NT2/D1 (cell line): ENCODE data around the gene NCKAP1.

Experiments
- SUZ12 ChIP-seq: IDR thresholded peaks from 2 replicates; pipeline ENCODE4 v1.6.1; 2011; ENCODE audit not compliant: insufficient read length, insufficient read depth; ENCODE audit errors: extremely low read depth
- YY1 ChIP-seq: IDR thresholded peaks from 2 replicates; pipeline ENCODE4 v1.6.1; 2011; ENCODE audit not compliant: insufficient read length, insufficient read depth
- ZNF274 ChIP-seq: IDR thresholded peaks from 2 replicates; pipeline ENCODE4 v1.6.1; 2011; ENCODE audit warnings: mild to moderate bottlenecking, low read depth, low read length

- TF ChIP-seq YY1 (no peak), ZNF274 (no peak), SUZ12 (no peak)
Measured at GRCh38 chr2:183070942-183071844, 32.9 kb upstream of the NCKAP1 start.
